H1 (cell line): Measurements from ENCODE around the gene GALT.

Experiments
- CHD2 ChIP-seq: IDR thresholded peaks from 2 replicates; pipeline ENCODE4 v1.6.1; 2012; ENCODE audit warnings: low read length, improper control_type of control experiment
- CTCF ChIP-seq, 3 experiments: IDR thresholded peaks; 1 replicate in 2 of 3; 2 replicates in 1 of 3; pipeline versions ENCODE4 v1.5.1 to v1.6.1; 2011; ENCODE audit warnings: low read length in 3 of 3, mild to moderate bottlenecking in 3 of 3, inconsistent platforms in 2 of 3, low read depth in 1 of 3, moderate library complexity in 1 of 3; ENCODE audit not compliant: insufficient read depth in 1 of 3; ENCODE audit errors: control extremely low read depth in 1 of 3
- RNF2 ChIP-seq: fragments of 200-900, 300-1000 bp; sonication (generic); IDR thresholded peaks from 2 replicates; pipeline ENCODE4 v1.7.1; 2016; ENCODE audit warnings: borderline replicate concordance, low read depth, mild to moderate bottlenecking, antibody characterized with exemption, low read length; ENCODE audit not compliant: poor library complexity, severe bottlenecking; ENCODE audit errors: missing control alignments

- TF ChIP-seq CHD2 (no peak; the same call in 1 of the 2 replicates), RNF2 (no peak), CTCF (IDR thresholded peaks at IDR 0.05; ENCODE audit: control extremely low read depth in 1 of 3, insufficient read depth in 1 of 3, low read depth in 1 of 3, low read length in 3 of 3) (peak in 1 of 3 experiments; percentile 6; a peak in 1 of 4 replicates)
These were observed 26.1 kb upstream of the GALT start, which contains the start of gene DCTN3 for GRCh38 chr9:34620061-34620994.
